HUDEP-2 (cell line): ENCODE data around the gene ZC3H11A.

Source experiments
- DNase-seq, 76 experiments: peaks; one replicate each; lab custom pipeline; 2025; ENCODE audit not compliant: unreplicated experiment in 76 of 76; lab: John Stamatoyannopoulos, UW

ZC3H11A gene

GRCh38 chr1:203839081-203839480 lies 43.7 kb downstream of the ZC3H11A start:
- DNase-seq, result no peak

GRCh38 chr1:203840208-203840808 lies 44.9 kb downstream of the ZC3H11A start:
- DNase-seq, result no peak

- no peak for DNase-seq
These were observed 47.1 kb downstream of the ZC3H11A start for GRCh38 chr1:203842559-203842876.

GRCh38 chr1:203843435-203843834 lies 48.0 kb downstream of the ZC3H11A start:
- DNase-seq, result no peak
